ENCODE data around the gene MAP2K6. TPM values are rescaled to one million over a fixed set of nuclear protein-coding genes. Genes with fewer than 3 reads are reported as not detected.
"Not testable (repeated sequence)": the region's sequence is repeated elsewhere in the genome, so short reads cannot be mapped to it uniquely, and the experiment has no call there.

MAP2K6 gene
- total RNA-seq, 1 donor from 2014 or later = 10.7 TPM

GRCh38 chr17:69454051-69454450, 39.6 kb downstream of the MAP2K6 start:
- intact Hi-C loops (cut with micrococcal nuclease) = no loop called here

- intact Hi-C loops (cut with micrococcal nuclease) = no loop called here
These were observed 40.5 kb downstream of the MAP2K6 start for GRCh38 chr17:69455040-69455439.

GRCh38 chr17:69457603-69458002, 43.1 kb downstream of the MAP2K6 start:
- intact Hi-C loops (cut with micrococcal nuclease) = no loop called here

GRCh38 chr17:69460963-69461922, 46.7 kb downstream of the MAP2K6 start:
- intact Hi-C loops (cut with micrococcal nuclease) = no loop called here

GRCh38 chr17:69461951-69462369, 47.5 kb downstream of the MAP2K6 start:
- intact Hi-C loops (cut with micrococcal nuclease) = no loop called here

- intact Hi-C loops (cut with micrococcal nuclease) = no loop called here
These were observed 48.4 kb downstream of the MAP2K6 start for GRCh38 chr17:69462882-69463281.

GRCh38 chr17:69466451-69466850, 52.0 kb downstream of the MAP2K6 start:
- intact Hi-C loops (cut with micrococcal nuclease) = no loop called here

GRCh38 chr17:69466905-69467667, 52.6 kb downstream of the MAP2K6 start:
- intact Hi-C loops (cut with micrococcal nuclease) = no loop called here

- intact Hi-C loops (cut with micrococcal nuclease) = no loop called here
These were observed 53.7 kb downstream of the MAP2K6 start for GRCh38 chr17:69468207-69468606.

GRCh38 chr17:69470702-69471101, 56.2 kb downstream of the MAP2K6 start:
- intact Hi-C loops (cut with micrococcal nuclease) = no loop called here

GRCh38 chr17:69471406-69471805, 56.9 kb downstream of the MAP2K6 start:
- intact Hi-C loops (cut with micrococcal nuclease) = no loop called here

- intact Hi-C loops (cut with micrococcal nuclease) = no loop called here
These were observed 59.6 kb downstream of the MAP2K6 start for GRCh38 chr17:69473841-69474831.

- intact Hi-C loops (cut with micrococcal nuclease) = no loop called here
These were observed 62.9 kb downstream of the MAP2K6 start for GRCh38 chr17:69477204-69477902.

- intact Hi-C loops (cut with micrococcal nuclease) = no loop called here
These were observed 63.4 kb downstream of the MAP2K6 start for GRCh38 chr17:69477903-69478266.

- intact Hi-C loops (cut with micrococcal nuclease) = no loop called here
These were observed 64.4 kb downstream of the MAP2K6 start for GRCh38 chr17:69478916-69479315.

GRCh38 chr17:69479756-69480155, 65.3 kb downstream of the MAP2K6 start:
- intact Hi-C loops (cut with micrococcal nuclease) = not testable (repeated sequence)

GRCh38 chr17:69480245-69480644, 65.7 kb downstream of the MAP2K6 start:
- intact Hi-C loops (cut with micrococcal nuclease) = no loop called here

- intact Hi-C loops (cut with micrococcal nuclease) = no loop called here
These were observed 70.8 kb downstream of the MAP2K6 start for GRCh38 chr17:69485251-69485661.

GRCh38 chr17:69485901-69486643, 71.6 kb downstream of the MAP2K6 start:
- intact Hi-C loops (cut with micrococcal nuclease) = no loop called here
